Measurements from ENCODE around the gene MISP3.

MISP3 gene

DNA sequence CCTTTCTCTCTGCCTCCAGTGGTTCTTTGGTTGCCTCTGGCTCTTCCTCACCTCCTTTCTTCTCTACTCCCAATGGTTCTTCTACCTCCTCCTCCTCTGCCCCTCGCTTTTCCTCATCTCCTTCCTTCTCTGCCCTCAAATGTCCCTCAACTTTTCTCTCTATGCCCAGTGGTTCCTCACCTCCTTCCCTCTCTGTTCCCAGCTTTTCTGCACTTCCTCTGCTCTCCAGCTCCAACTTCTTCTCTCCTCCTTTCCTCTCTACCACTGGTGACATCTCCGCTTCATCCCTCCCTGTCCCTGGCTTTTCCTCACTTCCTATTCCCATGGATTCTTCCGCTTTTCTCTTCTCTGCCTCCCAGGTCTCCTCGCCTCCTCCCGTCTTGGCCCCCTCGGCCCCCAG lies 18.5 kb upstream of the MISP3 start:
- DNase-seq: no peak

DNA sequence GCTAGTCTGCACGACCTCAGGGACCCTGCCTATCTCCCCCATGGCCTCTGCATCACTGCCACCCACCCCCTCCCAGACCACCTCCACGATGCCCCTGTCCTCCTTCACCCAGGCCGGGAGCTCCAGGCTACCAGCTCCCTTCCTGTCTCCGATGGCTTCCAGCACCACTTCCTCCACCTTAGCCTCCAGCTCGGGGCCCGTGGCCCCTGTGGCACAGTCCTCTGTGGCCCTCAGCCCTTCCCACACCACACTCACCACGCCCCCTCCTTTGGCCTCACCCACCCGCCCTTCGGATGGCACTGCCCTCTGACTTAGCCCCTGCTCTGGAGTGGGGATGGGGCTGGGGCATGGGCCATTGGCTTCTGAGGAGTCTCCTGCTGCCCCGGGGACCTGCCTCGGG lies 17.9 kb upstream of the MISP3 start:
- no peak for DNase-seq

DNA sequence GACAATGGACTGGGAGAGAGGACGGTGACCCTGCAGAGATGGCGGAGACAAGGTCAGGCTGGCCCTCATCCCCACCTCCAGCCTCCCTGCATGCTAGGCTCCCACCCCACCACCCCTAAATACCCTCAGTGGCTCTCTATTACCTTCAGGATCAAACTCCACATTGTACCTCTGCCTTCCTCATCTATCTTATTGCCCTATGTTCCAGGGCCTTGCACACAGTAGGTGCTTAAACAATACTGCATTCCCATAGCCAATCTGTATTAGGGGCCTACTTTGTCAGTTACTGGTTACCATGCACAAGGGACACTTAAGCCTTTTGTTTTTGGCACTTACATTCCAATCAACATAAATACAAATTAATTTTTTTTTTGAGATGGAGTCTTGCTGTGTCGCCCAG lies 17.2 kb upstream of the MISP3 start:
- DNase-seq: no peak

DNA sequence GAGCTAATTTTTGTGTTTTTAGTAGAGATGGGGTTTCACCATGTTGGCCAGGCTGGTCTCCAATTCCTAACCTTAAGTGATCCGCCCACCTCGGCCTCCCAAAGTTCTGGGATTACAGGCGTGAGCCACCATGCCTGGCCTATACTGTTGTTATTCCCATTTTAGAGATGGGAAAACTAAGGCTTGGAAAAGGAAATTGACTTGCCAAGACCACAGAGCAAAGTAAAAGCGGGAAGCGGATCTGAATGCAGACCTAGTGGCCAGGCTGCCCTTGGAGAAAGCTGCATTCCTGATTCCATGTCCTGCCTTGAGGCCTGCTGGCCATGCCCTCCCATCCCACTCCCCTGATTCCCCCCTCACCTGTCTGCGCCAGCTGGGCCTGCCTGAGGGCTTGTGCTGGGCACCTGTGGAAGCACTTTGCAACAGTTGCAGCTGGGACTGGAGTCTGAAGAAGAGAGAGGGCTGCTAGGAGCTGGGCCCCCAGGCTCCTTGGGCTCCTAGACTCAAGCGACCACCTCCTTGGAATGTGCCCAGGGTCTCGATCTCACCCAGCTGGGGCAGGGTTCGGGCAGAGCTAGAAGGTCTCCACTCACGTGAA lies 16.4 kb upstream of the MISP3 start:
- no peak for DNase-seq

DNA sequence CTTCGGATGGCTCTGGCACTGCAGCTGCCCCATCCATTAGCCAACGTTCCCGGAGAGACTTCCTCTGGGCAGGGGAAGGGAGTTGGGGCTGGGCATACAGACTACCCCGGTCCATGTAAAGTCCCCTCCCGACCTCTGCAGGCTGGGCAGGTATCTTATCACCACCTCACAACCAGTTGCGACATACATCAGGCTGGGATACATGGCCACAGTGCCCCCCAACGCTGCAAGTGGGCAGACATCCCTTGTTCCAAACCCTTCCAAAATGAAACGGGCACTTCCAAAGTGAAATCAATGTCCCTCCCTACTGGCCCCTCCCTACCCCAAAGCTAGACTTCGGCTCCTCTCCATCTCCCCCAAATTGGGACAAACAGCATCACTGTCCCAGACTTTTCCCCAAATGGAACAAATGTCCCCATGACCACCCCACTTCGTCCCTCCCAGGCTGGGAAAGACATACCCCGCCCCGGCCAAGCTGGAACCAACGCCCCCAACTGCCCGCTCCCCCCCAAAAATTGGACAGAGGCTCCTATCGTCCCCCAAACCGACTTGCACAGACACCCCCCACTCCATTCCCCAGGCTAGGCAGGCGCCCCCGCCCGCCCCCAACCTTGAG lies 15.7 kb upstream of the MISP3 start:
- no peak for DNase-seq

DNA sequence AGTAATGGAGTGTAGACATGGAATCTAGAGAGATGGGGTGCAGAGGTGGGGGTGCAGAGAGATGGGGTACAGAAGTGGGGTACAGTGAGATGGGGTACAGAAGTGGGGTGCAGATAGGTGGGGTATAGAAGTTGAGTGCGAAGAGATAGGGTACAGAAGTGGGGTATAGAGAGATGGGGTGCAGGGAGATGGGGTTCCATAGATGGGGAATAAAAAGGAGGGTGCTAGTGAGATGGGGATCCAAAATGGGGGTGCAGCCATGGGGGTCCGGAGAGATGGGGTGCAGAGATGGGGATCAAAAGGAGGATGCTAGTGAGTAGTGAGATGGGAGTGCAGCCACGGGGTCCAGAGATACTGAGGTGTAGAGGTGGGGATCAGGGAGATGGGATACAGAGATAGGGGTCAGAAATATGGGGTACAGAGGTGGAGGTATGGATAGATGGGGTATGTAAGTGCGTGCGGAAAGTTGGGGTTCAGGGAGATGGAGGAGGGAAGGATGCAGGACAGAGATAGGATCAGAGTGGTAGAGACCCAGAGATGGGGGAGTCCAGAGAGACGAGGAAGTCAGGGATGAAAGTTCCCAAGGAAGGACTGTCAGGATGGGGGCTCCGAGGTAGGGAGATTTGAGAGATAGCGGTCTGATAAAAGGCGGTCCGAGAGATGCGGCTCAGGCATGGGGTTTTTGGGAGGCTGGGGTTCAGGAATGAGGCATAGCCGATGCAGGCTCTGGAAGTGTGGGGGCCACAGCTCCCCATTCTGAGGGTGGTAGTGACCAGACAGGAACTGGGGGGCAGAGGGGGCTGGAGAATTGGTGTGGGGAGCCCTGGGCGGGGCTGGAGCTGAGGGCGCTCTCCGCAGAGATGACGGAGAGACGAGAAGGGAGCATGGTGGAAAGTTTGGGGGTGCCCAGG lies 14.1 kb upstream of the MISP3 start:
- no peak for DNase-seq

DNA sequence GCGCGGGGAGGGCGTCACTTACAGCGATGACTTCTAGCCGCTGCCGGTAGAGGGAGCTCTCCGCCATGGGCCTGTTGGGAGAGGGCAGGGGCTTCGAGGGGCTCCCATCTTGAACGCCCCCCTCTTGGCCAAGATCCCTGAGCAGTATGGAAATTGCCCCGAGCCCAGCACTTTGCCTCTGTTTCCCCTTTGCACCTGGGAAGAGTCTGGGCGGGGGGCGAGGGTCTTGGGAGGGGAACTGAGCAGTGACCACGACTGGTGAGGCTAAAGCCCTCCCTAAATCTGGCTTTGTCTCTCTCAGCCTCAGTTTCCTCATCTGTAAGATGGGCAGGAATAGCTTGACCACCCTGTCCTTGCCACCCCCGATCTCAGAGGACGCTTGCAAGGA lies 13.5 kb upstream of the MISP3 start:
- no peak for DNase-seq

DNA sequence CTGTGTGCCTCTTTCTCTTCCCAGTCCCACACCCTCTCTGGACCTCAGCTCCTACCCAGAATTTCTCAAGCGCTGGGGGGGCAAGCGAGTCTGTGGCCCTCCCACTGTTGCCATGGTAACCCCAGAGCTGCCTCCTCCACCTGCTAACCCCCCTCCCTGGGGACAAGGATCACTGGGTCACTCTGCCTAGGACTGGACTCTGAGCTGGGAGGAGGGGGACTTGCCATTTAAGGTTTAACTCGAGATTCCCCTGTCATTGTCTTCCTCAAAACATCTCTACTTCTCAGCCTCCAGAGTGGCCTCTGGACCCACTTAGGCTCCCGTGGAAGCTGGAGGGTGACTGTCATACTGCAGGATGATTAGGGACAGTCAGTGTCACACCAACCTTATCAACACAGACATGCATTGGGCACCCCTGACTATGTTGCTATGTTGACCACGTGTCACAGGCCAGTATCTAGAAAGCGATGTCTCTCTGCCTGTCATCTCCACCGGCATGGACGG lies 12.9 kb upstream of the MISP3 start:
- DNase-seq: no peak

DNA sequence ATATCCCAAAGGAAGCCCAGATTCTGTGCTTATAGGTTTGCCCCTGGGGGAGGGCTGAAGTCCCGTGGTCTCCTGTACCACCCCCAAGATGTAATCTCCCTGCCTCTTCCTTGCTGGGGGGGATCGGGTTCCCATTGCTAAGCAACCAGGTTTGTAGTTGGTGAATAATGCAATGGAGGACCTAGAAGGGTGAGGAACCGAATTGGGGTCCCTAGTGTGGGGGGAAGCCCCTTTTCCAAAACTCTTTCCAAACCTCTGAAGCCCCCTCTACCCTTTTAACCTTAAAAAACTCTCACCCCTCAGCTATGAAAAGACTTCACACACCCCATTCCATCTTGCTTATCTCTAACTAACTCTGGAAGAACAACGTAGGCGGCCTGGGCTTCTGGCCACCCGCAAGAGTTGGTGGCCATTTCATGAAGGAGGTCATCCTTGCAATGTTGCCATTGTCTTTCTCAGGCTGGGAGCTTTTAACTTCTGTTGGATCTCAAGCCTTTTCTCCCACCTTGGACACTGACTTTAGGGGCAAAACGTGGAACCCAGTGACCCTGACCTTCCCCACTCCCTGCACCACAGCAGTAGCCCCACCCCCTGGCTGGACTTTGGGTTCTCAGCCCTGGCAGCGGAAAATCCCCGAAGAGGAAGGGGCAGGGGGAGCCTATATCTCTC lies 11.4 kb upstream of the MISP3 start:
- DNase-seq: no peak

DNA sequence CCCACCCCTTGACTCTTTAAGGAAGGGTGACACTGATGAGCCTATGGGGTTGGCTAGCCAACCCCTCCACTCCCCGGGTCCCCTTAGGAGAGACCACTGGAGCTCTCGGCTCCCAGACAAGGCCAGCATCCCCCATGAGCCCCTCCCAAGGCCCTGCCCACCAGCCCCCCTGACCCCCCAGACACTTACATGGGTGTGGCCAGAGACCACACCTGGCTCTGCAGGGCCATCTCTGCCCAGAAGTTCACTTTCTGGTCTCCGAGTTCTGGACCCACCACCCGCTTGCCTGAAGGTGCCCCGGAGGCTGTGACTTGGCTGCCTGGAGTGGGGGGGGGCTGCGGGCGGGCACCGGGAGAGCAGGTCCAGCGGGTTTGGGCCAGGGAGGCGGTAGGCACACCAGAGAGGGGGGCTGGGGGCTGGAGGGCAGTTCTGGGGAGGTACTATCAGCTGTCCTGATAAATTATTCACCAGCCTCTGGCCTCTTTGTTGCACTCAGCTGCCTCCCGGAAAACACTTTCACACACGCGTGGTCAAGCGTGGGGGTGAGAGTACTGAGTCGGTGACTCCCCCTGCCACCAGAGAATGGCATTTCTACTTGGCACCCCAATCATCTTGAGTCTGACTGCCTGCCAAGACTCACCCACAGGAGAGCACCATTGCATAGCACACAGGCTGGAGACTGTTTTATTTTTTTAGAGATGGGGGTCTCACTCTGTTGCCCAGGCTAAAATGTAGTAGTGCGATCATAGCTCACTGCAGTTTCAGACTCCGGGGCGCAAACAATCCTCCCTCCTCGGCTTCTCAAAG lies 10.6 kb upstream of the MISP3 start, which contains the start of gene PALM3:
PALM3 (minus strand) TSS at position 326 of the 807 bp plus-strand sequence; CDS start at position 230, 96 bp downstream.
- DNase-seq: no peak

DNA sequence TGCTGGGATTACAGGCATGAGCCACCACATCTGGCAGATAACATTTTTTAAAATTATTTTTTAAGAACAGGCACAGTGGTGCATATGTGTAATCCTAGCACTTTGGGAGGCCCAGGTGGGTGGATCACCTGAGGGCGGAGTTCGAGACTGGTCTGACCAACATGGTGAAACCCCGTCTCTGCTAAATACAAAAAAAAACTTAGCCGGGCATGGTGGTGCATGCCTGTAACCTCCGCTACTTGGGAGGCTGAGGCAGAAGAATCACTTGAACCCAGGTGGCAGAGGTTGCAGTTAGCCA lies 10.1 kb upstream of the MISP3 start:
- DNase-seq: no peak

DNA sequence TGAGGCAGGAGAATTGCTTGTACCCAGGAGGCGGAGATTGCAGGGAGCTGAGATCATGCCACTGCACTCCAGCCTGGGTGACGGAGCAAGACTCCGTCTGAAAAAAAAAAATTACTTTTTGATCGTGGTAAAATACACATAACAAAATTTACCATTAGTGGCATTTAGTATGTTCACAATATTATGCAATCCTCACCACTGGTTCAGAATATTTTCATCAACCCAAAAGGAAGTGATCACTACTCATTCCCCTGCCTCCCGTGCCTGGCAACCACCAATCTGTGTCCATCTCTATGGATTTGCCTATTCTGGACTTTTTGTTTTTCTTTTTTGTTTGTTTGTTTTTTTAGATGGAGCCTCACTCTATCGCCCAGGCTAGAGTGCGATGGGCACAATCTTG lies 9.5 kb upstream of the MISP3 start:
- DNase-seq: no peak

DNA sequence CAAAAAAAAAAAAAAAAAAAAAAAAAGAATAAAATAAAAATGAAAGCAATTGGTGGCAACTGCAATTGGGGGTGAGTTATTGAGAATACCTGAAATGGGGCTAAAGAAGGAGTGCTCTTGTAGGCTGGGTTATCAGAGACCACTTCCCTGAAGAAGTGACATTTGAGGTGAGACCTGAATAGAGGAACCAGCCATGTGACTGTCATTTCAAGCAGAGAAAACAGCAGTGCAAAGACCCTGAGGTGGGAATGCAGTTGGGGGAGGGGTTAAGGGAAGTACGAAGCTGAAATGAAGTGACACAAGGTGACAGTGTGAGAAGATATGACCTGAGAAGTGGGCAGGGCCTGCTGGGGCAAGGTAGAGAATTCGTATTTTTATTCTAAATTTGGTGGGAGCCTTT lies 6.5 kb upstream of the MISP3 start:
- no peak for DNase-seq

DNA sequence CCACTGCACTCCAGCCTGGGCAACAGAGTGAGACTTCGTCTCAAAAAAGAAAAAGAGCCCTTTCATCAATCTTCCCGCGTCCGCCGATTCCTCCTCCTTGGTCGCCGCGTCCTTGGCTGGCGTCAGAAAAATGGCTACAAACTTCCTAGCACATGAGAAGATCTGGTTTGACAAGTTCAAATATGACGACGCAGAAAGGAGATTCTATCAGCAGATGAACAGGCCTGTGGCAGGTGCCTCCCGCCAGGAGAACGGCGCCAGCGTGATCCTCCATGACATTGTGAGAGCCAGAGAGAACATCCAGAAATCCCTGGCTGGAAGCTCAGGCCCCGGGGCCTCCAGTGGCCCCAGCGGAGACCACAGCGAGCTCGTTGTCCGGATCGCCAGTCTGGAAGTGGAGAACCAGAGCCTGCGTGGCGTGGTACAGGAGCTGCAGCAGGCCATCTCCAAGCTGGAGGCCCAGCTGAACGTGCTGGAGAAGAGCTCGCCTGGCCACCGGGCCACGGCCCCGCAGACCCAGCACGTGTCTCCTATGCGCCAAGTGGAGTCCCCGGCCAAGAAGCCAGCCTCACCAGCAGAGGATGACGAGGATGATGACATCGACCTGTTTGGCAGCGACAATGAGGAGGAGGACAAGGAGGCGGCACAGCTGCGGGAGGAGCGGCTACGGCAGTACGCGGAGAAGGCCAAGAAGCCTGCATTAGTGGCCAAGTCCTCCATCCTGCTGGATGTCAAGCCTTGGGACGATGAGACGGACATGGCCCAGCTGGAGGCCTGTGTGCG lies 2.1 kb upstream of the MISP3 start:
- DNase-seq: no peak

DNA sequence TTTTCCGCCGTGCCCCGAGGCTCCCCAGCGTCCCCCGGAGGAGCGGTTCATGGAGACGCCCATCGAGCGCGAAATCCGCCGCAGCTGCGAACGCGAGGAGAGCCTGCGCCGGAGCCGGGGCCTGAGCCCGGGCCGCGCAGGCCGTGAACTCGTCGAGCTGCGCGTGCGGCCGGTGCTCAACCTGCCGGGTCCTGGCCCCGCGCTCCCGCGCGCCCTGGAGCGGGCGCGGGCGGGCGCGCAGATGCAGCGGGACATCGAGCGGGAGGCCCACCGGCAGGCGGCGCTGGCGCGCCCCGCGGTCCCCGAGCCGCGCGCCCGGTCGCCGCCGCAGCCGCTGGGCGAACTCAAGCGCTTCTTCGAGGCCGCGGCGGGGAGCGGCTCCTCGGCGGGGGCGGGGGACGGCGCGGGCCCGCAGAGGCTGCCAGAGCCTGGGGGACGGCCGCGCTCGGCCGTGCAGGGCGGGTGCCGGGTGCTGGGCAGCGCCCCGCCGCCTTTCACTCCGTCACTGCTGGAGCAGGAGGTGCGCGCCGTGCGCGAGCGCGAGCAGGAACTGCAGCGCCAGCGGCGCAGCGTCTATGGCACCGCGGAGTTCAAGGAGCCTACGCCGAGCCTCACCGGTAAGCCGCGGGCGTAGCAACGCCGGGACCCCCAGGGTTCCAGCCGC lies 807 bp downstream of the MISP3 start:
- peak; percentile 76 for DNase-seq

DNA sequence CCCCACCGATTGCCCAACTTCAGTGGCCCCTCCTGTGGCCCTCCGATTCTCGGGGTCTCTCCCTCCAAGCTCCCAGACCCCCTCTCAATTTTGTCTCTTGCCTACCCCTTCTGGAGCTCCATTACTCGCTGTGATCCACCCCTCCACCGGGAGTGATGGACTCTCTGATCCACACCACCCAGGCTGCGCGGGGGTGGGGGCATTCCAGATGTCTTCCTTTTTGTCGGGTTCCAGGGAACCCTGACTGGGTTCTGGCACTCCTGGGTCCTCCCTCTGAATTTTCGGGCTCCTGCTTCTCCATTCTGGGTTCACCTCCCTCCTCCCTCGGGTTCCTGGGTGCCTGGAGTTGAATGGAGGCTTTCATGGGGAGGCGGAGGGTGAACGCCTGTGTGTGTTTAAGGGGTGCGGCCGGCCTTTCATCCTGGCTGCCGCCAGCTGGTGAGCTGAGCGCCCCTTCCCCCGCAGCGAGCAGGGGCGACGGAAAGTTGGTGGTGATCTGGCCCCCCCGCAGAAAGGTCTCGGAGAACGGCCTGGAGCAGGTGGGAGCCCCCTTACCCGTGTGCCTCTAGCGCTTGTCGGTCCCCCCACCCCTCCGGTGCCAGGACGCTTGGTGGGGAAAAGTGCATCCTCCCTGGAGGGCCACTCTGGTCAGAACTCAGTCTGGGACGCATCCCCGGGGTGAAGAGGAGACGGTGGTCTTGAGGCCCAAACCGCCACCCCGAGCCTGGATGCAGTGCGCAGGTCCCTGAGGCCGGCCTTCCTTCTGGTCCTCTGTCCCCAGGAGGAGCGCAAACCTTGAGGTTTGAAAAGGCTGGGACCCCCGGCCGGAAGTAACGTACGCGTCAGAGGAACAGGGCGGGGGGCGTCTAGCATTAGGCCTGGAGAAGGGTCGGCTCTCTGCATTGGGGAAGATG lies 1.6 kb downstream of the MISP3 start:
- DNase-seq: no peak

DNA sequence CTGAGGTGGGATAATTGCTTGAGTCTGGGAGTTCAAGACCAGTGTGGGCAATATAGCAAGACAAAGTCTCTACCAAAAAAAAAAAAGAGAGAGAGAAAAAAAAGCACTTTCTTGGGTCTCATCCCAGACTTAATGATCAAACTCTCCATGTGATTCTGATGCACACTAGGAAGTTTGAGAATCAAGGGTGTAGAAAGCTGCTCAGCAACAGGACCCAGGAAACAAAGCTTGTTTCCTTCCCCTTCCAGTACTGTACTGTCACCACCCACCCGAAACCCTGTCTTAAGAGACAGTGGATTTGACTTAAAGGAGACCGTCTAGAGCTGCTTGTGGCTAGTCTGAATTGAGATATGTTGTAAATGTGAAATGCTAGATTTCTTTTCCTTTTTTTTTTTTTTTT lies 5.8 kb downstream of the MISP3 start:
- DNase-seq: no peak

DNA sequence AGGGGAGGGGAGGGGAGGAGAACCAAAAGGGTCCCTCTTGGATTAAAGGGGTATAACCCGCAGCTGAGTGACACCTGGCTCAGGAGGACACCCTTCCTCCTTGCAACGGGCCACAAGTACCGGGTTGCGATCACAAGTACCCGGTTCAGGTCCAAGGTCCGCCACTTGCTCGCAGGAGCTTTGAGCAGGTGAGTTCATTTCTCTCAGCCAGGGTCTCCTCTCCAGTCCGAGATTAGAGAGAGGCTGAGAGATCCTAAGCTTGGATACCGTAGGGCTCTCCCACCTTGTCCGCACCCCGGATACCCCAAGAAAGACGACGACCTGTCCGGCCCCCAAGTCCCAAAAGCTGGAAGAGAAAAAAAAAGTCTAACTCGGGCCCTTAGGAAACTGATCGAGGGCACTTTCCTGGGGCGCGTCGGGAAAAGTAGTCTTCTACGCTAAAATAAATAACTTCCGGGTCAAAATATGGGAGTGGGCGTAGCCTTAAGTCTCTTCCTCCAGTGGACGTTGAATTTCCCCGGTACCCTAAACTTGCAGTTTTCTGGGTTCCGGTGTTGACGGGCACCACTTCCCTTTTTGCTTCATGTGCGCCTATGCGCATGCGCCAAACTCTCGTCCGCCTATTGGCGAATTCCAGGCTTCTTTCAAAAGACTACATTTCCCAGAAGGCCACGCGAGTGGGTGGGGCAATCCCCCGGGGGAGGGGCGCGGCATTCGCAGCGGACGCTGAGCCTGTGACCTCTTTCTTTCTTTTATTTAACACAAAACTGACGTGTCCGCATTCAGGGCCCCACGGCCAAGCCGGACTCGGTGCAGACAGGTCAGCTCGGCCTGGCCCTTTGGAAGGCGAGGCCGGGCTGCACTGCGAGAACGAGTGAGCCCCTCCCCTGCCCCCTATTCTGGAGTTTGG lies 8.6 kb downstream of the MISP3 start:
- DNase-seq: peak; percentile 98

Measured in NCI-H774 (cell line).